ENCODE measurements around the gene CENPP.
"Not testable (repeated sequence)": the region's sequence is repeated elsewhere in the genome, so short reads cannot be mapped to it uniquely, and the experiment has no call there.

DNA sequence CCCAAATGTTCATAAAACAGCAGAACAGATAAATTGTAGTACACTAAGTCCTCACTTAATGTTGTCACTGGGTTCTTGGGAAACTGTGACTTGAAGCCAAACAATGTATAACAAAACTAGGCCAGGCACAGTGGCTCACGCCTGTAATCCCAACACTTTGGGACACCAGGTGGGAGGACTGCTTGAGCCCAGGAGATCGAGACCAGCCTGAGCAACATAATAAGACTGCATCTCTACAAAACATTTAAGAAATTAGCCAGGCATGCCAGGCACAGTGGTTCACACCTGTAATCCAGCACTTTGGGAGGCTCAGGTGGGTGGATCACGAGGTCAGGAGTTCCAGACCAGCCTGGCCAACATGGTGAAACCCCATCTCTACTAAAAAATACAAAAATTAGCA lies 298.2 kb downstream of the CENPP start:
- not testable (repeated sequence) for TF ChIP-seq CTCF, POLR2A, EP300 (IDR thresholded peaks at IDR 0.05)

Data from suprapubic skin (tissue), 3 donors.